AG09309 (cell line): Measurements from ENCODE around the gene LIMA1.

ENCODE experiments used
- DNase-seq: peaks from one replicate; pipeline ENCODE4 v3.0.0-alpha.2; 2010; ENCODE audit warnings: low read depth
- H3K4me3 ChIP-seq: 2 replicates; pipeline ENCODE4 v1.5.1; 2011; ENCODE audit warnings: mild to moderate bottlenecking, low read depth, low read length, moderate library complexity; ENCODE audit not compliant: control insufficient read depth
- TF ChIP-seq, protein P1 (sequence below): IDR thresholded peaks from 2 replicates; pipeline ENCODE4 v1.5.1; 2011; ENCODE audit warnings: mild to moderate bottlenecking, low read depth, low read length, inconsistent platforms; ENCODE audit not compliant: insufficient read depth, control insufficient read depth; ENCODE audit errors: missing control alignments

The LIMA1 gene

DNA sequence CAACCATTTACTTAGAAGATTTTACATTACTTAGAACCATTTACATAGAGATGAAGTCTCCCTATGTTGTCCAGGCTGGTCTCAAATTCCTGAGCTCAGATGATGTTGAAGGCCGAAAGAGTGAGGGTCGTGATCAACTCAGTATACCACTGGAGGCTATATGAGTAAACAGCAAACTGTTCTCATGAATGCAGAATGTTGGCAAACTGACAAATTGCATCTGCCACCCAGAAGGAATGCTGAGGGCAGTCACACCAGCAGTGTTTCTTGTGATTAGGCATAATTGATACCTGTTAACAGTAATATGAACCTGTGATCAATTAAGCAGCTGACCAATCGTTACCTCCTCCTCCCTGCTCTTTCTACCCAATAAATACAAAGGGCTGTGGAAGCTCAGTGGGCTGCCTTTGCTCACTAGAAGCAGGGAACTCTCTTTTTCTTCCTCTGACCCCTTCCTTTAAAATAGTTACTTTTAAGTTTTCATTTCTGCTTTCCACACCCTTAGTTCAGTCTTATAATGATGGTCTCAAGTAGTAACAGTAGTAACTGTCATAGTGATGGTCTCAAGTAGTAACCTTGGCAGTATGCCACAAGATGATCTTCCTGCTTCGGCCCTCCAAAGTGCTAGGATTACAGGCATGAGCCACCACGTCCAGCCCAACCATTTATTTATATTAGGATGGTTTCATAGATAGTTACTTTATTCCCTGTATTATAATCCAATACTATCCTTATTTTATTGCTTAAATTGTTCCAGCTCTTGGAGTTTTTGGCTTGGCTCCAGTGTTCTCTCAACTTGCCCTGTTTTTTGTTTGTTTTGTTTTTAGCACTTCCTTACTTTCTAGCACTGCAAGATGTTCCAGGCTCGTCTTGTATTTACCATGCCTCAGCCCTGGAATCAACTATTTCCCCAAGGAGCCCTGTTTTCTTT, 25.8 kb downstream of the LIMA1 start:
- no peak for DNase-seq
- TF ChIP-seq, protein P1, sequence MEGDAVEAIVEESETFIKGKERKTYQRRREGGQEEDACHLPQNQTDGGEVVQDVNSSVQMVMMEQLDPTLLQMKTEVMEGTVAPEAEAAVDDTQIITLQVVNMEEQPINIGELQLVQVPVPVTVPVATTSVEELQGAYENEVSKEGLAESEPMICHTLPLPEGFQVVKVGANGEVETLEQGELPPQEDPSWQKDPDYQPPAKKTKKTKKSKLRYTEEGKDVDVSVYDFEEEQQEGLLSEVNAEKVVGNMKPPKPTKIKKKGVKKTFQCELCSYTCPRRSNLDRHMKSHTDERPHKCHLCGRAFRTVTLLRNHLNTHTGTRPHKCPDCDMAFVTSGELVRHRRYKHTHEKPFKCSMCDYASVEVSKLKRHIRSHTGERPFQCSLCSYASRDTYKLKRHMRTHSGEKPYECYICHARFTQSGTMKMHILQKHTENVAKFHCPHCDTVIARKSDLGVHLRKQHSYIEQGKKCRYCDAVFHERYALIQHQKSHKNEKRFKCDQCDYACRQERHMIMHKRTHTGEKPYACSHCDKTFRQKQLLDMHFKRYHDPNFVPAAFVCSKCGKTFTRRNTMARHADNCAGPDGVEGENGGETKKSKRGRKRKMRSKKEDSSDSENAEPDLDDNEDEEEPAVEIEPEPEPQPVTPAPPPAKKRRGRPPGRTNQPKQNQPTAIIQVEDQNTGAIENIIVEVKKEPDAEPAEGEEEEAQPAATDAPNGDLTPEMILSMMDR = no peak
- no peak overlapping the region for H3K4me3 ChIP-seq

DNA sequence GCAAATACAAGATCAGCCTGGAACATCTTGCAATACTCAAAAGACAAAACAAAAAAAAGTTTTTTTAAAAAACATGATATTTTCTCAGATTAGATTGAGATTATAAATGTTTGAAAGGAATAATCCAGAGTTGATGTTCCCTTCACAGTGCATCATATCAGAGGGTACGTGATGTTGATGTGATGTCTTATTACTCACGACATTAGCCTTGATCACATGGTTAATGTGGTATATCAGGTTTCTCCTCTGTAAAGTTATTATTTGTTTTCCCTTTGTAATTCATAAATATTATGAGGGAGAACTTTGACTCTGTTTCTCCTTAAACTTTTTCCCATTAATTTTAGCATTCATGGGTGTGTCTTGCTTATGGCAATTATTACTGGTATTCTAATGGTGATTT, 26.6 kb downstream of the LIMA1 start:
- TF ChIP-seq, protein P1 = no peak
- DNase-seq = no peak

DNA sequence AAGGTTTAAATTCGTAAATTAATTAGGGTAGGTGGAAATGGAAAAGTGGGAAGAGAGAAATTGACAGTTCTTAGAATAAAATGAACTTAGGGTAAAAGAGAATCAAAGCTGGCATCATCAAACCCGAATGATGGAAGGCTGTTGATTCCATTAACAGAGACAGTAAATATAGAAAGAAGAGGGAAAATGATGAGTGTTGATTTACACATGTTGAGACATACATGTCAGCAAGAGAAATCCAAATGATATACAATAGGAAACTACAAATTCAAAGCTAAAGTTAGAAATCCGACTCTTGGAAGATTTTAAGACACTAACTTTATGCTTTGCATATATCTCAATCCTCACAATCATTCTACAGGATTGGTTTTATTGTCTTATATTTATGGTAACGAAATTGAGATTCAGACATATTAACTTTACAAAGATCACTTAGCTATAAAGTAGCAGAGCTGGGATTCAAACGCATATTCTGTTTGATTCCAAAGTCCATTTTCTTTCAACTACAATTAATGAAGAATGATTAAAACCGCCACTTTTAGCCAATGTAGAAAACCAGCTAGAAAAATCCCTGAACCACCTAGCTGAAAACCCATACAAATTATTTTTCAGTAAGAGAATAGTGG, 30.2 kb downstream of the LIMA1 start:
- TF ChIP-seq, protein P1 = no peak
- no peak for DNase-seq

More for the DNA sequence above, 26.6 kb downstream of the LIMA1 start:
- H3K4me3 ChIP-seq = no peak overlapping the region

GRCh38 chr12:50251619-50252252, 31.6 kb downstream of the LIMA1 start:
- DNase-seq = no peak
- TF ChIP-seq, protein P1 = no peak
- H3K4me3 ChIP-seq = no peak overlapping the region

More for the DNA sequence above, 30.2 kb downstream of the LIMA1 start:
- no peak overlapping the region for H3K4me3 ChIP-seq

- no peak for DNase-seq
- TF ChIP-seq, protein P1 = no peak
- H3K4me3 ChIP-seq = no peak overlapping the region
These were observed 33.7 kb downstream of the LIMA1 start for GRCh38 chr12:50249464-50250182.

DNA sequence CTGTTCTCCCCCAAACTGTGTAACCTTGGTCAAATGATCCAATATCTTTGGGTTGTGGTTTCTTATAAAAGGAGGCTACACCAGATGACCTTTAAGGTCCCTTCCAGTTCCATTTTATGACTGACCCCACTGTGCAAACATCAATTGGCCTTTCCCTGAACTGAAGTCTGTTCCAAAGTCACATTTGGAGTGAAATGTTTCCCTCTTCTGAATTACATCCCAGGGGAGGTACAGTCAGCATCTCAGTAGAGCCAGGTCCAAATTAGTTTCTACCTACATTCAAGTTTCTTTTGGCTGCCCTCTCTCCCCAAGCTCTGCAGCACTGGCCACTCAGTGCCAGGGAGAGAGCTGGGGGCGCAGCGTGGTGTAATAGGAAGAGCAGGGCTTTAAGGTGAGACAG, 34.4 kb downstream of the LIMA1 start:
- no peak for DNase-seq
- no peak overlapping the region for H3K4me3 ChIP-seq
- TF ChIP-seq, protein P1 = no peak
